ENCODE measurements around the gene TMEM43. TPM values are rescaled to one million over a fixed set of nuclear protein-coding genes. Genes with fewer than 3 reads are reported as not detected.

Gene TMEM43
- total and polyA plus RNA-seq, 2 of the 13 experiments (the other 11 are each of a cell fraction or from before 2014, with no cell fraction given), result 48.9 to 50.5 TPM

GRCh38 chr3:14124223-14124614 is 633 bp upstream of the TMEM43 start (continued):
- TF ChIP-seq AGO1 (IDR thresholded peaks at IDR 0.05; ENCODE audit: low read depth, low read length, poor library complexity, severe bottlenecking) (no peak), TRAFD1 (CRISPR knock-in tag; IDR thresholded peaks at IDR 0.05; ENCODE audit: borderline replicate concordance) (no peak), SMYD3 (CRISPR knock-in tag; IDR thresholded peaks at IDR 0.05) (no peak), ZNF224 (CRISPR knock-in tag; IDR thresholded peaks at IDR 0.05) (no peak), IKZF1 (IDR thresholded peaks at IDR 0.05) (no peak), USF2 (IDR thresholded peaks at IDR 0.05; ENCODE audit: low read depth, low read length) (no peak), USF2 (CRISPR knock-in tag; IDR thresholded peaks at IDR 0.05; ENCODE audit: borderline replicate concordance) (no peak), ZNF773 (CRISPR knock-in tag; IDR thresholded peaks at IDR 0.05; ENCODE audit: borderline replicate concordance) (no peak), SSRP1 (CRISPR knock-in tag; IDR thresholded peaks at IDR 0.05) (no peak), ARNT (IDR thresholded peaks at IDR 0.05) (no peak), ZNF296 (CRISPR knock-in tag; conservative IDR thresholded peaks at IDR 0.05) (peak; percentile 87), SALL1 (CRISPR knock-in tag; IDR thresholded peaks at IDR 0.05) (peak; percentile 50; the same call in 1 of the 2 replicates), XBP1 (CRISPR knock-in tag; IDR thresholded peaks at IDR 0.05) (no peak), KDM1A (CRISPR knock-in tag; IDR thresholded peaks at IDR 0.05) (no peak), THAP8 (CRISPR knock-in tag; IDR thresholded peaks at IDR 0.05; ENCODE audit: borderline replicate concordance) (no peak), TERF1 (CRISPR knock-in tag; IDR thresholded peaks at IDR 0.05) (no peak), ZNF430 (CRISPR knock-in tag; IDR thresholded peaks at IDR 0.05) (no peak), ZNF678 (CRISPR knock-in tag; IDR thresholded peaks at IDR 0.05) (no peak), FOSL2 (CRISPR knock-in tag; IDR thresholded peaks at IDR 0.05) (peak; percentile 11; the same call in 1 of the 2 replicates), ZNF749 (CRISPR knock-in tag; IDR thresholded peaks at IDR 0.05; ENCODE audit: borderline replicate concordance) (0 out of 2 replicates have a peak, but pooled peaks have one; percentile 8), AHDC1 (CRISPR knock-in tag; IDR thresholded peaks at IDR 0.05; ENCODE audit: borderline replicate concordance) (no peak)
